Spleen (tissue), 11 donors: Measurements from ENCODE around the gene DUSP18. TPM values are rescaled to one million over a fixed set of nuclear protein-coding genes. Genes with fewer than 3 reads are reported as not detected.
"Not testable (repeated sequence)": the region's sequence is repeated elsewhere in the genome, so short reads cannot be mapped to it uniquely, and the experiment has no call there.

Experiments
- DNase-seq: peaks from one replicate; pipeline ENCODE4 v3.0.0-alpha.2; 2020
- H3K27ac ChIP-seq, 8 donors: fragments of 200-600 bp; sonication (generic) in 7 of 8; 1 replicate in 4 of 8; 2 replicates in 4 of 8; pipeline versions ENCODE4 v1.5.0 to v1.8.0; 2016 to 2021; ENCODE audit warnings: inconsistent platforms in 4 of 8, mild to moderate bottlenecking in 4 of 8, moderate library complexity in 1 of 8
- H3K27me3 ChIP-seq, 7 donors: fragments of 200-600 bp; sonication (generic) in 6 of 7; replicated peaks in 1 of 7; 1 replicate in 4 of 7; 2 replicates in 3 of 7; pipeline versions ENCODE4 v1.5.0 to v1.8.0; 2016 to 2021; ENCODE audit warnings: inconsistent platforms in 3 of 7, mild to moderate bottlenecking in 1 of 7
- H3K36me3 ChIP-seq, 6 donors: fragments of 200-600 bp; sonication (generic) in 5 of 6; 1 replicate in 4 of 6; 2 replicates in 2 of 6; pipeline versions ENCODE4 v1.5.0 to v1.8.0; 2016 to 2021; ENCODE audit warnings: inconsistent platforms in 2 of 6
- H3K4me1 ChIP-seq, 6 donors: fragments of 200-600 bp; sonication (generic) in 5 of 6; 1 replicate in 3 of 6; 2 replicates in 3 of 6; pipeline versions ENCODE4 v1.5.0 to v1.8.0; 2016 to 2021; ENCODE audit warnings: inconsistent platforms in 3 of 6
- H3K4me3 ChIP-seq, 8 donors: fragments of 200-600 bp; sonication (generic) in 7 of 8; 1 replicate in 4 of 8; 2 replicates in 4 of 8; pipeline versions ENCODE4 v1.5.0 to v1.8.0; 2016 to 2021; ENCODE audit warnings: inconsistent platforms in 4 of 8, mild to moderate bottlenecking in 4 of 8, moderate library complexity in 2 of 8
- H3K9me3 ChIP-seq, 8 donors: fragments of 200-600 bp; sonication (generic) in 7 of 8; 1 replicate in 4 of 8; 2 replicates in 4 of 8; pipeline versions ENCODE4 v1.5.0 to v1.8.0; 2016 to 2021; ENCODE audit warnings: inconsistent platforms in 4 of 8
- POLR2A ChIP-seq, 3 donors: fragments of 450-650 bp; IDR thresholded peaks; one replicate each; pipeline ENCODE4 v1.5.1; 2017; ENCODE audit warnings: antibody characterized with exemption in 3 of 3, mild to moderate bottlenecking in 1 of 3
- POLR2AphosphoS5 ChIP-seq, 3 donors: sonication (generic); formaldehyde crosslinking; IDR thresholded peaks; one replicate each; pipeline ENCODE4 v1.5.1; 2017; ENCODE audit warnings: antibody characterized with exemption in 3 of 3
- WGBS, 5 donors: extraction: QIAGEN DNeasy Blood & Tissue Kit in 3 of 5; methylation state at CpG; one replicate each; pipeline versions ENCODE4 v1.1.5 to v1.1.7; 2013 to 2018; 5-methylcytosine and 5-hydroxymethylcytosine counted together
- intact Hi-C: fragments of 100-400 bp; cut with DNase I; formaldehyde crosslinking; loops from one replicate; pipeline ENCODE4 v1.15.0; 2023; ENCODE audit warnings: low total_unique reads
- polyA plus RNA-seq, 3 donors: library from polyadenylated mRNA; stranded (reverse); fragments of 200-250 nt; gene quantifications; one replicate each; pipeline ENCODE4 v1.2.1, GENCODE V29; 2013
- total RNA-seq, 7 donors: library from RNA; depleted of rRNA in 3 of 7; stranded (reverse); fragments of >200 nt in 3 of 7; fragmentation: NEBNext Ultra II Directional in 4 of 7; extraction: Animal tissue kit (Norgen Biotek cat#: 25700) in 4 of 7; gene quantifications; one replicate each; pipeline versions ENCODE4 v1.1.0 to v1.2.1, GENCODE V29; 2016 to 2021
- TF ChIP-seq, protein P1 (sequence below), 11 experiments: fragments of 200-600 bp in 7 of 11; fragments of 450-650 bp in 4 of 11; sonication (generic) in 4 of 11; IDR thresholded peaks in 8 of 11; conservative IDR thresholded peaks in 3 of 11; 1 replicate in 7 of 11; 2 replicates in 4 of 11; pipeline versions ENCODE4 v1.4.0 to v1.8.0; 2016 to 2021; ENCODE audit warnings: antibody characterized with exemption in 11 of 11, inconsistent platforms in 4 of 11, mild to moderate bottlenecking in 1 of 11
- donor health status: healthy with polysubstance abuse.
- donor health status: DM: no; HTN: no; CAD: no; lungs with moderate emphysema.
- donor health status: DM: no; HTN: no; CAD: no.
- donor health status: Bipolar disorder and iron deficiency.
- donor health status: healthy.
- donor health status: DM: no; HTN: no; CAD: no.
- donor health status: DM: yes; HTN: yes; CAD: no.

DUSP18 gene
- total and polyA plus RNA-seq, 10 donors, result 1.5 to 16.3 (median 10.5) TPM

- WGBS, 5 donors, result 87 to 92% (median 91%) methylated on average over 4 of the region's 4 CpGs
- H3K4me3 ChIP-seq, result no peak overlapping the region
Observed at GRCh38 chr22:30687358-30687757, 19.7 kb upstream of the DUSP18 start.

GRCh38 chr22:30685178-30685577 lies 17.5 kb upstream of the DUSP18 start:
- intact Hi-C loops, result no loop called here
- Histone ChIP-seq H3K4me3 (no peak overlapping the region), H3K27ac (no peak overlapping the region), H3K4me1 (peaks cover 0 to 14% (median 3%) of the 10 kb centered on the region in 6 donors), H3K9me3 (no peaks in the 10 kb centered on the region), H3K36me3 (no peaks in the 10 kb centered on the region), H3K27me3 (no peaks in the 10 kb centered on the region)
- WGBS, 5 donors, result 86 to 93% (median 89%) methylated on average over 7 of the region's 7 CpGs
- peak; percentile 42 for DNase-seq
- TF ChIP-seq POLR2AphosphoS5 (IDR thresholded peaks at IDR 0.05), result no peak
- TF ChIP-seq, protein P1, sequence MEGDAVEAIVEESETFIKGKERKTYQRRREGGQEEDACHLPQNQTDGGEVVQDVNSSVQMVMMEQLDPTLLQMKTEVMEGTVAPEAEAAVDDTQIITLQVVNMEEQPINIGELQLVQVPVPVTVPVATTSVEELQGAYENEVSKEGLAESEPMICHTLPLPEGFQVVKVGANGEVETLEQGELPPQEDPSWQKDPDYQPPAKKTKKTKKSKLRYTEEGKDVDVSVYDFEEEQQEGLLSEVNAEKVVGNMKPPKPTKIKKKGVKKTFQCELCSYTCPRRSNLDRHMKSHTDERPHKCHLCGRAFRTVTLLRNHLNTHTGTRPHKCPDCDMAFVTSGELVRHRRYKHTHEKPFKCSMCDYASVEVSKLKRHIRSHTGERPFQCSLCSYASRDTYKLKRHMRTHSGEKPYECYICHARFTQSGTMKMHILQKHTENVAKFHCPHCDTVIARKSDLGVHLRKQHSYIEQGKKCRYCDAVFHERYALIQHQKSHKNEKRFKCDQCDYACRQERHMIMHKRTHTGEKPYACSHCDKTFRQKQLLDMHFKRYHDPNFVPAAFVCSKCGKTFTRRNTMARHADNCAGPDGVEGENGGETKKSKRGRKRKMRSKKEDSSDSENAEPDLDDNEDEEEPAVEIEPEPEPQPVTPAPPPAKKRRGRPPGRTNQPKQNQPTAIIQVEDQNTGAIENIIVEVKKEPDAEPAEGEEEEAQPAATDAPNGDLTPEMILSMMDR (IDR thresholded peaks at IDR 0.05 in 8 of 11, conservative IDR thresholded peaks at IDR 0.05 in 3 of 11), result no peak
- TF ChIP-seq POLR2A (IDR thresholded peaks at IDR 0.05), result no peak

More at GRCh38 chr22:30687358-30687757, 19.7 kb upstream of the DUSP18 start:
- no peaks in the 10 kb centered on the region for H3K27me3 ChIP-seq
- intact Hi-C loops, result no loop called here
- no peaks in the 10 kb centered on the region for H3K9me3 ChIP-seq
- no peak for DNase-seq
- H3K4me1 ChIP-seq, result no peaks in the 10 kb centered on the region
- no peak overlapping the region for H3K27ac ChIP-seq
- H3K36me3 ChIP-seq, result no peaks in the 10 kb centered on the region
- TF ChIP-seq POLR2A (IDR thresholded peaks at IDR 0.05) (no peak), POLR2AphosphoS5 (IDR thresholded peaks at IDR 0.05) (no peak)
- TF ChIP-seq, protein P1 (IDR thresholded peaks at IDR 0.05 in 8 of 11, conservative IDR thresholded peaks at IDR 0.05 in 3 of 11), result no peak

GRCh38 chr22:30681831-30682230 lies 14.2 kb upstream of the DUSP18 start:
- Histone ChIP-seq H3K27ac (peak overlapping the region in 1 of 8 donors; percentile 39), H3K4me3 (no peak overlapping the region), H3K4me1 (peaks cover 0 to 19% (median 5%) of the 10 kb centered on the region in 6 donors), H3K27me3 (peaks cover 0 to 3% (median 0%) of the 10 kb centered on the region in 7 donors), H3K36me3 (no peaks in the 10 kb centered on the region), H3K9me3 (no peaks in the 10 kb centered on the region)
- TF ChIP-seq, protein P1 (IDR thresholded peaks at IDR 0.05 in 8 of 11, conservative IDR thresholded peaks at IDR 0.05 in 3 of 11), result no peak
- TF ChIP-seq POLR2A (IDR thresholded peaks at IDR 0.05) (no peak), POLR2AphosphoS5 (IDR thresholded peaks at IDR 0.05) (no peak)
- 68 to 97% (median 88%) methylated on average over 2 of the region's 2 CpGs for WGBS, 5 donors
- intact Hi-C loops, result no loop called here
- no peak for DNase-seq

GRCh38 chr22:30680991-30681770 lies 13.5 kb upstream of the DUSP18 start:
- H3K4me1 ChIP-seq, result peaks cover 0 to 19% (median 5%) of the 10 kb centered on the region in 6 donors
- H3K36me3 ChIP-seq, result no peaks in the 10 kb centered on the region
- H3K4me3 ChIP-seq, result no peak overlapping the region
- DNase-seq, result no peak
- TF ChIP-seq, protein P1 (IDR thresholded peaks at IDR 0.05 in 8 of 11, conservative IDR thresholded peaks at IDR 0.05 in 3 of 11), result no peak
- TF ChIP-seq POLR2A (IDR thresholded peaks at IDR 0.05), result no peak
- no peak for TF ChIP-seq POLR2AphosphoS5 (IDR thresholded peaks at IDR 0.05)
- H3K27ac ChIP-seq, result peak overlapping the region in 5 of 8 donors; percentile 38 to 48 (median 42)
- 75 to 97% (median 86%) methylated on average over 1 of the region's 1 CpG for WGBS, 5 donors
- H3K9me3 ChIP-seq, result no peaks in the 10 kb centered on the region
- intact Hi-C loops, result no loop called here
- peaks cover 0 to 3% (median 0%) of the 10 kb centered on the region in 7 donors for H3K27me3 ChIP-seq

GRCh38 chr22:30679895-30680690 lies 12.4 kb upstream of the DUSP18 start:
- H3K27me3 ChIP-seq, DNase-seq, H3K4me3 ChIP-seq, intact Hi-C loops, H3K36me3 ChIP-seq, H3K9me3 ChIP-seq: not testable (repeated sequence)
- Histone ChIP-seq H3K27ac (peak overlapping the region in 4 of 8 donors; percentile 38 to 48 (median 45)), H3K4me1 (peaks cover 0 to 19% (median 5%) of the 10 kb centered on the region in 6 donors)
- WGBS, 5 donors, result 83 to 88% (median 84%) methylated on average over 12 of the region's 12 CpGs

DNA sequence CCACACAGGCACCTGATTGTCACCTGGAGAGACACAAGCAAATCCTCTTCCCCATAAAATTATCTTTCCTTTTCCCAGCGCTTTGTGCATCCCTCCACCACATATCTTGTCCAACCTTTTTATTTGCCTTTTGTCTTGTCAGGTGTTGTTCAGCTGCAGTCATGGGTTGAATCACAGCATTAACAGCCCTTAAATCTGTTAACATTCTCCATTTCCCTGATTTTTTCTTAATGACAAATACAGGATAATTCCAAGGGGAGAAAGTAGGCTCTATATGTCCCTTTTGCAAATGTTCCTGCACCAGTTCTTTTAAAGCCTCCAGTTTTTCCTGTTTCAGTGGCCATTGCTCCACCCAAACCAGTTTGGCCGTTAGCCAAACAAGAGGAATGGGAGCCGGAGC lies 8.9 kb upstream of the DUSP18 start:
- DNase-seq, H3K4me3 ChIP-seq, H3K27me3 ChIP-seq, H3K36me3 ChIP-seq, intact Hi-C loops, H3K9me3 ChIP-seq, H3K27ac ChIP-seq: not testable (repeated sequence)
- WGBS, 5 donors, result 72 to 93% (median 85%) methylated on average over 3 of the region's 3 CpGs
- H3K4me1 ChIP-seq, result peaks cover 0 to 19% (median 5%) of the 10 kb centered on the region in 6 donors
